HS-5 (cell line): ENCODE data around the gene NRAP.

Experiments used
- DNase-seq: peaks from one replicate; pipeline ENCODE4 v3.0.0-alpha.2; 2012; ENCODE audit warnings: low read depth

NRAP gene

GRCh38 chr10:113560071-113560470 lies 103.8 kb downstream of the NRAP start:
- DNase-seq, result no peak

GRCh38 chr10:113557903-113558321 lies 105.9 kb downstream of the NRAP start:
- no peak for DNase-seq

- no peak for DNase-seq
These were observed 106.4 kb downstream of the NRAP start for GRCh38 chr10:113557424-113557862.

GRCh38 chr10:113555751-113556150 lies 108.1 kb downstream of the NRAP start:
- DNase-seq, result no peak

- DNase-seq, result no peak
These were observed 108.6 kb downstream of the NRAP start for GRCh38 chr10:113555245-113555644.

- no peak for DNase-seq
These were observed 109.6 kb downstream of the NRAP start for GRCh38 chr10:113554214-113554613.

- DNase-seq, result no peak
These were observed 110.7 kb downstream of the NRAP start for GRCh38 chr10:113553149-113553548.

GRCh38 chr10:113552701-113553100 lies 111.1 kb downstream of the NRAP start, which contains the start of gene HABP2:
Gene HABP2 (plus strand): TSS chr10:113553053. CDS start chr10:113553122, 69 bp downstream.
- no peak for DNase-seq

- no peak for DNase-seq
These were observed 111.8 kb downstream of the NRAP start for GRCh38 chr10:113552014-113552413.

GRCh38 chr10:113550365-113550764 lies 113.5 kb downstream of the NRAP start:
- DNase-seq, result no peak

- DNase-seq, result no peak
These were observed 114.0 kb downstream of the NRAP start for GRCh38 chr10:113549856-113550255.

GRCh38 chr10:113547426-113547825 lies 116.4 kb downstream of the NRAP start:
- no peak for DNase-seq

GRCh38 chr10:113544392-113544791 lies 119.4 kb downstream of the NRAP start:
- DNase-seq, result no peak

- no peak for DNase-seq
These were observed 120.5 kb downstream of the NRAP start for GRCh38 chr10:113543107-113543955.

GRCh38 chr10:113541549-113541927 lies 122.3 kb downstream of the NRAP start:
- no peak for DNase-seq

- DNase-seq, result no peak
These were observed 122.8 kb downstream of the NRAP start for GRCh38 chr10:113540845-113541548.

GRCh38 chr10:113539789-113540188 lies 124.1 kb downstream of the NRAP start:
- DNase-seq, result no peak
